Thyroid gland (tissue), 4 donors: Measurements from ENCODE around the gene SLC11A2.
"Not testable (repeated sequence)": the region's sequence is repeated elsewhere in the genome, so short reads cannot be mapped to it uniquely, and the experiment has no call there.

Source experiments
- CTCF ChIP-seq, 6 experiments: fragments of 200-600 bp in 3 of 6; fragments of 450-650 bp in 3 of 6; sonication (generic) in 3 of 6; IDR thresholded peaks; one replicate each; pipeline ENCODE4 v1.5.1; 2016 to 2019; ENCODE audit warnings: antibody characterized with exemption in 6 of 6, mild to moderate bottlenecking in 2 of 6, inconsistent platforms in 1 of 6, moderate library complexity in 1 of 6
- POLR2A ChIP-seq, 2 donors: fragments of 450-650 bp; IDR thresholded peaks; one replicate each; pipeline ENCODE4 v1.6.1; 2017; ENCODE audit warnings: antibody characterized with exemption in 2 of 2, mild to moderate bottlenecking in 2 of 2, moderate library complexity in 1 of 2

GRCh38 chr12:51014467-51014866 lies 11.7 kb downstream of the SLC11A2 start:
- TF ChIP-seq POLR2A, CTCF (IDR thresholded peaks at IDR 0.05): not testable (repeated sequence)
